NCI-H2196 (cell line): ENCODE data around the gene PPM1E.

ENCODE experiments used
- DNase-seq: peaks from one replicate; lab custom pipeline; 2025; ENCODE audit not compliant: unreplicated experiment; lab: John Stamatoyannopoulos, UW

PPM1E gene

GRCh38 chr17:58993311-58993710 is 237.7 kb downstream of the PPM1E start:
- DNase-seq, result no peak

- DNase-seq, result no peak
These were observed 239.7 kb downstream of the PPM1E start for GRCh38 chr17:58995247-58995940.

GRCh38 chr17:58996968-58997367 is 241.3 kb downstream of the PPM1E start:
- no peak for DNase-seq

- DNase-seq, result no peak
These were observed 242.3 kb downstream of the PPM1E start for GRCh38 chr17:58997756-58998553.

- no peak for DNase-seq
These were observed 243.2 kb downstream of the PPM1E start for GRCh38 chr17:58998871-58999270.

GRCh38 chr17:58999500-58999899 is 243.8 kb downstream of the PPM1E start:
- DNase-seq, result no peak

GRCh38 chr17:59000022-59000421 is 244.4 kb downstream of the PPM1E start:
- no peak for DNase-seq

- DNase-seq, result no peak
These were observed 245.6 kb downstream of the PPM1E start for GRCh38 chr17:59001158-59001814.

GRCh38 chr17:59002126-59002525 is 246.5 kb downstream of the PPM1E start:
- no peak for DNase-seq

GRCh38 chr17:59002848-59003247 is 247.2 kb downstream of the PPM1E start:
- DNase-seq, result no peak

- DNase-seq, result no peak
These were observed 248.2 kb downstream of the PPM1E start for GRCh38 chr17:59003860-59004259.

- DNase-seq, result peak; percentile 71
These were observed 248.9 kb downstream of the PPM1E start for GRCh38 chr17:59004338-59005111.

- DNase-seq, result no peak
These were observed 252.3 kb downstream of the PPM1E start for GRCh38 chr17:59007995-59008394.

GRCh38 chr17:59008737-59009136 is 253.1 kb downstream of the PPM1E start:
- DNase-seq, result no peak

- DNase-seq, result no peak
These were observed 254.4 kb downstream of the PPM1E start for GRCh38 chr17:59010026-59010425.

- no peak for DNase-seq
These were observed 256.3 kb downstream of the PPM1E start for GRCh38 chr17:59011975-59012374.

GRCh38 chr17:59018019-59018418 is 262.4 kb downstream of the PPM1E start:
- DNase-seq, result no peak

GRCh38 chr17:59024916-59025315 is 269.3 kb downstream of the PPM1E start:
- no peak for DNase-seq

- no peak for DNase-seq
These were observed 270.7 kb downstream of the PPM1E start for GRCh38 chr17:59026176-59026939.

GRCh38 chr17:59027750-59028149 is 272.1 kb downstream of the PPM1E start:
- no peak for DNase-seq
